ENCODE results near the gene PTPRZ1.

DNA sequence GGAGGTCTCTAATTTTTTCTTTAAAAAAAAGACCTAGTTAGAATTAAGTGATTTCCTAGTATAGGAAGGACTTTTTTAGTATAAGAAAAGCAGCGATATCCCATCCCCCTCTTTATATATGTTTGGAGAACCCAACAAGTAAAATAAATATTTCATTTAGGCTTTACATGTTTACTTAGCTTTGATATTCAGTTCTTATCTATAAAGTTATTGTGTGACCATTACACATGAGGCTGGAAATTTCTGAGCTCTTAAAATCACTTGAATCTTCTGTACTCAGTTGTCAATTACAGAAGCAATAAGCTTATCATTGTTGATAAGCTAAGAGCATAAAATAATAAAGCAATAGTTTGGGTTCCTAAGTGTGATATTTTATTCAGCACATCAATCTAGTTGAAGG lies 181.4 kb downstream of the PTPRZ1 start:
- TF ChIP-seq, protein P1, sequence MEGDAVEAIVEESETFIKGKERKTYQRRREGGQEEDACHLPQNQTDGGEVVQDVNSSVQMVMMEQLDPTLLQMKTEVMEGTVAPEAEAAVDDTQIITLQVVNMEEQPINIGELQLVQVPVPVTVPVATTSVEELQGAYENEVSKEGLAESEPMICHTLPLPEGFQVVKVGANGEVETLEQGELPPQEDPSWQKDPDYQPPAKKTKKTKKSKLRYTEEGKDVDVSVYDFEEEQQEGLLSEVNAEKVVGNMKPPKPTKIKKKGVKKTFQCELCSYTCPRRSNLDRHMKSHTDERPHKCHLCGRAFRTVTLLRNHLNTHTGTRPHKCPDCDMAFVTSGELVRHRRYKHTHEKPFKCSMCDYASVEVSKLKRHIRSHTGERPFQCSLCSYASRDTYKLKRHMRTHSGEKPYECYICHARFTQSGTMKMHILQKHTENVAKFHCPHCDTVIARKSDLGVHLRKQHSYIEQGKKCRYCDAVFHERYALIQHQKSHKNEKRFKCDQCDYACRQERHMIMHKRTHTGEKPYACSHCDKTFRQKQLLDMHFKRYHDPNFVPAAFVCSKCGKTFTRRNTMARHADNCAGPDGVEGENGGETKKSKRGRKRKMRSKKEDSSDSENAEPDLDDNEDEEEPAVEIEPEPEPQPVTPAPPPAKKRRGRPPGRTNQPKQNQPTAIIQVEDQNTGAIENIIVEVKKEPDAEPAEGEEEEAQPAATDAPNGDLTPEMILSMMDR (IDR thresholded peaks at IDR 0.05), result no peak
- TF ChIP-seq POLR2A (IDR thresholded peaks at IDR 0.05), result no peak
